Measurements from ENCODE around the gene GLO1. TPM values are rescaled to one million over a fixed set of nuclear protein-coding genes. Genes with fewer than 3 reads are reported as not detected.
A peak's percentile ranks its signal among the peaks of the same experiment; 100 is the strongest.

GLO1 gene
- total and polyA plus RNA-seq, 5 donors from 2014 or later: 22.1 to 100 (median 84.0) TPM

DNA sequence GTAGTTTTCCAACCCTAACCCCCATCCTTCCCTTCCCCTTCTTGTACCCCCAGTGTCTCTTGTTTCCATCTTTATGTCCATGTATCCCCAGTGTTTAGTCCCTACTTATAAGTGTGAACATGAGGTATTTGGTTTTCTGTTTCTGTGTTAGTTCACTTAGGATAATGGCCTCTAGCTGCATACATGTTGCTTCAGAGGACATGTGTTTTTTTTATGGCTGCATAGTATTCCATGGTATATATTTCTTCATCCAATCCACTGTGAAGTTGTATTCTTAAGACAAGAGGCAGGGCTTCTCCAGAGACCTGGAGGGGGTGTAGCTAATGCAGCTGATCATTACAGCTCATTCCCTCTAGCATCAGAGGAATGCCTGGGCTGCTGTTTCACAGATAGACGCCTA, 16.4 kb upstream of the GLO1 start:
- DNase-seq (no peak), ATAC-seq (ENCODE audit: low read depth in 2 of 2) (no peak)
- H3K4me3 ChIP-seq (ENCODE audit: low read depth, low read length): no peak overlapping the region
- peaks cover 70% of the 10 kb centered on the region for H3K27me3 Mint-ChIP-seq
- no peak overlapping the region for H3K27ac Mint-ChIP-seq
- peaks cover 0 to 4% (median 2%) of the 10 kb centered on the region in 4 donors for H3K4me1 Mint-ChIP-seq
- H3K4me1 ChIP-seq (ENCODE audit: control insufficient read depth, insufficient read depth, low read length, poor library complexity, severe bottlenecking): peaks cover 8% of the 10 kb centered on the region
- no peak overlapping the region for H3K27ac ChIP-seq (ENCODE audit: insufficient read depth, low read length, poor library complexity, severe bottlenecking)
- peaks cover 0 to 8% (median 4%) of the 10 kb centered on the region in 7 donors for H3K9me3 Mint-ChIP-seq
- no peaks in the 10 kb centered on the region for H3K36me3 ChIP-seq (ENCODE audit: control insufficient read depth, insufficient read depth, low read length)
- H3K9me3 ChIP-seq (ENCODE audit: control insufficient read depth in 2 of 2, low read length in 2 of 2): peaks cover 3 to 6% of the 10 kb centered on the region in 2 experiments
- H3K27me3 ChIP-seq (ENCODE audit: control insufficient read depth, insufficient read depth, low read length): peaks cover 50% of the 10 kb centered on the region
- no peak overlapping the region for H3K4me3 Mint-ChIP-seq
- no peaks in the 10 kb centered on the region for H3K36me3 Mint-ChIP-seq

- Mint-ChIP-seq H3K36me3 (no peaks in the 10 kb centered on the region), H3K27me3 (peaks cover 82% of the 10 kb centered on the region), H3K4me3 (no peak overlapping the region), H3K4me1 (peaks cover 0 to 9% (median 6%) of the 10 kb centered on the region in 4 donors), H3K27ac (no peak overlapping the region), H3K9me3 (peaks cover 0 to 8% (median 4%) of the 10 kb centered on the region in 7 donors)
- no peak overlapping the region for H3K27ac ChIP-seq (ENCODE audit: insufficient read depth, low read length, poor library complexity, severe bottlenecking)
- DNase-seq (no peak), ATAC-seq (ENCODE audit: low read depth in 2 of 2) (no peak)
- H3K27me3 ChIP-seq (ENCODE audit: control insufficient read depth, insufficient read depth, low read length): peaks cover 52% of the 10 kb centered on the region
- no peaks in the 10 kb centered on the region for H3K36me3 ChIP-seq (ENCODE audit: control insufficient read depth, insufficient read depth, low read length)
- H3K4me3 ChIP-seq (ENCODE audit: low read depth, low read length): no peak overlapping the region
- H3K4me1 ChIP-seq (ENCODE audit: control insufficient read depth, insufficient read depth, low read length, poor library complexity, severe bottlenecking): peaks cover 8% of the 10 kb centered on the region
- peaks cover 3 to 6% of the 10 kb centered on the region in 2 experiments for H3K9me3 ChIP-seq (ENCODE audit: control insufficient read depth in 2 of 2, low read length in 2 of 2)
Measured at GRCh38 chr6:38716825-38717224, 13.9 kb upstream of the GLO1 start.

- H3K36me3 Mint-ChIP-seq: no peaks in the 10 kb centered on the region
- no peak for DNase-seq
- H3K27me3 Mint-ChIP-seq: peaks cover 72% of the 10 kb centered on the region
- Histone ChIP-seq H3K4me1 (ENCODE audit: control insufficient read depth, insufficient read depth, low read length, poor library complexity, severe bottlenecking) (peaks cover 8% of the 10 kb centered on the region), H3K9me3 (ENCODE audit: control insufficient read depth in 2 of 2, low read length in 2 of 2) (peaks cover under 1 to 3% of the 10 kb centered on the region in 2 experiments), H3K4me3 (ENCODE audit: low read depth, low read length) (no peak within 1 kb of the TSS), H3K27me3 (ENCODE audit: control insufficient read depth, insufficient read depth, low read length) (peaks cover 41% of the 10 kb centered on the region), H3K36me3 (ENCODE audit: control insufficient read depth, insufficient read depth, low read length) (no peaks in the 10 kb centered on the region), H3K27ac (ENCODE audit: insufficient read depth, low read length, poor library complexity, severe bottlenecking) (no peak within 1 kb of the TSS)
- peaks cover 0 to 8% (median 0%) of the 10 kb centered on the region in 7 donors for H3K9me3 Mint-ChIP-seq
- no peak for ATAC-seq (ENCODE audit: low read depth in 2 of 2)
- H3K4me1 Mint-ChIP-seq: peaks cover 0 to 9% (median 6%) of the 10 kb centered on the region in 4 donors
- H3K4me3 Mint-ChIP-seq: peak within 1 kb of the TSS in 3 of 4 donors; percentile 8 to 47 (median 24)
- peak within 1 kb of the TSS in 1 of 3 donors; percentile 27 for H3K27ac Mint-ChIP-seq
Measured at GRCh38 chr6:38715016-38715689, 12.2 kb upstream of the GLO1 start, which contains the start of gene DNAH8. DNAH8 (plus strand) TSS chr6:38715311; CDS start chr6:38722810, 7,499 bp downstream.

GRCh38 chr6:38714239-38715015, 11.5 kb upstream of the GLO1 start:
- peak overlapping the region in 1 of 3 donors; percentile 27 for H3K27ac Mint-ChIP-seq
- no peak for DNase-seq
- peak overlapping the region in 2 of 4 donors; percentile 24 to 47 for H3K4me3 Mint-ChIP-seq
- H3K36me3 Mint-ChIP-seq: no peaks in the 10 kb centered on the region
- H3K9me3 Mint-ChIP-seq: peaks cover 0 to 4% (median 0%) of the 10 kb centered on the region in 7 donors
- peaks cover 35% of the 10 kb centered on the region for H3K27me3 ChIP-seq (ENCODE audit: control insufficient read depth, insufficient read depth, low read length)
- H3K27me3 Mint-ChIP-seq: peaks cover 73% of the 10 kb centered on the region
- no peaks in the 10 kb centered on the region for H3K36me3 ChIP-seq (ENCODE audit: control insufficient read depth, insufficient read depth, low read length)
- no peak for ATAC-seq (ENCODE audit: low read depth in 2 of 2)
- no peak overlapping the region for H3K27ac ChIP-seq (ENCODE audit: insufficient read depth, low read length, poor library complexity, severe bottlenecking)
- peaks cover 0 to 3% of the 10 kb centered on the region in 2 experiments for H3K9me3 ChIP-seq (ENCODE audit: control insufficient read depth in 2 of 2, low read length in 2 of 2)
- H3K4me1 ChIP-seq (ENCODE audit: control insufficient read depth, insufficient read depth, low read length, poor library complexity, severe bottlenecking): peaks cover 8% of the 10 kb centered on the region
- H3K4me3 ChIP-seq (ENCODE audit: low read depth, low read length): no peak overlapping the region
- peaks cover 0 to 9% (median 6%) of the 10 kb centered on the region in 4 donors for H3K4me1 Mint-ChIP-seq

DNA sequence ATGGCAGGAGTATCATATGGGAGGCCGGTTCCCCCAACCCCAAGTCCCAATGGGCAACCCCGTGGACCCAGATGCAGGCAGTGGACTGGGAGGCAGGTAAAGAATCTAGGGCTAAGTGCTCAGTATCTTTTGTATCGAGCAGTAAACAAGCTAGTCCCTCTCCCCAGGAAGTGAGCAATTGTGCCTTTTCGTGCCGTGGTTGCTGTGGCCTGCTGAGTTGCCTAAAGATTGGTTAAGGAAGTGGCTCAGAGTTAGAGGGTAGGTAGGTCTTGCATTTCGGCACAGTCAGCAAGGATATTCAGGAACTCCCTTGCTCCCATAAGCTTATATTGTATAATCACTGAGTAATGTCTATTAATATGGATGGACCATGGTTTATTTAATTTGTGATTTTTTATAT, 10.9 kb upstream of the GLO1 start:
- H3K4me1 ChIP-seq (ENCODE audit: control insufficient read depth, insufficient read depth, low read length, poor library complexity, severe bottlenecking): peaks cover 8% of the 10 kb centered on the region
- ATAC-seq (ENCODE audit: low read depth in 2 of 2) (peak; percentile 47 to 50), DNase-seq (peak in 1 of 3 donors; percentile 75)
- no peaks in the 10 kb centered on the region for H3K36me3 ChIP-seq (ENCODE audit: control insufficient read depth, insufficient read depth, low read length)
- Mint-ChIP-seq H3K4me1 (peaks cover 0 to 9% (median 6%) of the 10 kb centered on the region in 4 donors), H3K4me3 (peak overlapping the region in 1 of 4 donors; percentile 24), H3K9me3 (peaks cover 0 to 2% (median 0%) of the 10 kb centered on the region in 7 donors), H3K36me3 (no peaks in the 10 kb centered on the region), H3K27me3 (peaks cover 69% of the 10 kb centered on the region), H3K27ac (peak overlapping the region in 1 of 3 donors; percentile 28)
- H3K27me3 ChIP-seq (ENCODE audit: control insufficient read depth, insufficient read depth, low read length): peaks cover 30% of the 10 kb centered on the region
- no peak overlapping the region for H3K27ac ChIP-seq (ENCODE audit: insufficient read depth, low read length, poor library complexity, severe bottlenecking)
- H3K4me3 ChIP-seq (ENCODE audit: low read depth, low read length): no peak overlapping the region
- no peaks in the 10 kb centered on the region for H3K9me3 ChIP-seq (ENCODE audit: control insufficient read depth in 2 of 2, low read length in 2 of 2)

DNA sequence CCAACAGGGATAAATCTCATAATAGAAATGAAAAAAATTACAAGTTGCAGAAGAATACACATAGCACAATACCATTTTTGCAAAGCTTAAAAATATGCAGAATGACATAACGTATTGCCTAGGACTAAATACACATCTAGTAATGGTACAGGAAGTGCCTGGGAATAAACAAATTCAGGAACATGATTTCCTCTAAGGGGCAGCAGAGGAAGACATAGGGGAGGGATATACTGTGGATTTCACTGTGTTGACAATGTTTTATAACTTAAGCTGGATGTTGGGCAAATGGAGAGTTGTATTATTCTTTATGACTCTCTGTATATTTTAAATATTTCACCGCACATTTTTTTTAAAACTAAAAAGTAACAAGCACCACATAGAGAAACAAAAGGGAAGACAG, 5.6 kb upstream of the GLO1 start:
- H3K36me3 ChIP-seq (ENCODE audit: control insufficient read depth, insufficient read depth, low read length): no peaks in the 10 kb centered on the region
- no peak for ATAC-seq (ENCODE audit: low read depth in 2 of 2)
- no peaks in the 10 kb centered on the region for H3K4me1 ChIP-seq (ENCODE audit: control insufficient read depth, insufficient read depth, low read length, poor library complexity, severe bottlenecking)
- no peak overlapping the region for H3K27ac ChIP-seq (ENCODE audit: insufficient read depth, low read length, poor library complexity, severe bottlenecking)
- no peak overlapping the region for H3K4me3 ChIP-seq (ENCODE audit: low read depth, low read length)
- H3K9me3 ChIP-seq (ENCODE audit: control insufficient read depth in 2 of 2, low read length in 2 of 2): no peaks in the 10 kb centered on the region
- Mint-ChIP-seq H3K36me3 (no peaks in the 10 kb centered on the region), H3K9me3 (peaks cover 0 to 2% (median 0%) of the 10 kb centered on the region in 7 donors), H3K4me1 (peaks cover 0 to 4% (median under 1%) of the 10 kb centered on the region in 4 donors), H3K27ac (no peak overlapping the region), H3K4me3 (no peak overlapping the region), H3K27me3 (peaks cover 54% of the 10 kb centered on the region)
- peaks cover 8% of the 10 kb centered on the region for H3K27me3 ChIP-seq (ENCODE audit: control insufficient read depth, insufficient read depth, low read length)
- no peak for DNase-seq

GRCh38 chr6:38705924-38706323, 3.0 kb upstream of the GLO1 start:
- Mint-ChIP-seq H3K36me3 (no peaks in the 10 kb centered on the region), H3K27me3 (peaks cover 44% of the 10 kb centered on the region), H3K9me3 (peaks cover 0 to 6% (median 2%) of the 10 kb centered on the region in 7 donors), H3K4me3 (peak overlapping the region in 1 of 4 donors; percentile 28), H3K4me1 (peaks cover 4 to 23% (median 15%) of the 10 kb centered on the region in 4 donors), H3K27ac (no peak overlapping the region)
- no peak overlapping the region for H3K4me3 ChIP-seq (ENCODE audit: low read depth, low read length)
- H3K4me1 ChIP-seq (ENCODE audit: control insufficient read depth, insufficient read depth, low read length, poor library complexity, severe bottlenecking): no peaks in the 10 kb centered on the region
- ATAC-seq (ENCODE audit: low read depth in 2 of 2) (no peak), DNase-seq (no peak)
- no peak overlapping the region for H3K27ac ChIP-seq (ENCODE audit: insufficient read depth, low read length, poor library complexity, severe bottlenecking)
- H3K9me3 ChIP-seq (ENCODE audit: control insufficient read depth in 2 of 2, low read length in 2 of 2): no peaks in the 10 kb centered on the region
- H3K36me3 ChIP-seq (ENCODE audit: control insufficient read depth, insufficient read depth, low read length): no peaks in the 10 kb centered on the region
- peaks cover 8% of the 10 kb centered on the region for H3K27me3 ChIP-seq (ENCODE audit: control insufficient read depth, insufficient read depth, low read length)
